ENCODE measurements around the gene HECW1. TPM values are rescaled to one million over a fixed set of nuclear protein-coding genes. Genes with fewer than 3 reads are reported as not detected.

Gene HECW1
- total RNA-seq, 3 donors from 2014 or later (not counting 1 experiment from before 2014, with no cell fraction given): not detected

GRCh38 chr7:43591558-43592180 lies 479.2 kb downstream of the HECW1 start:
- TF ChIP-seq, protein P1, sequence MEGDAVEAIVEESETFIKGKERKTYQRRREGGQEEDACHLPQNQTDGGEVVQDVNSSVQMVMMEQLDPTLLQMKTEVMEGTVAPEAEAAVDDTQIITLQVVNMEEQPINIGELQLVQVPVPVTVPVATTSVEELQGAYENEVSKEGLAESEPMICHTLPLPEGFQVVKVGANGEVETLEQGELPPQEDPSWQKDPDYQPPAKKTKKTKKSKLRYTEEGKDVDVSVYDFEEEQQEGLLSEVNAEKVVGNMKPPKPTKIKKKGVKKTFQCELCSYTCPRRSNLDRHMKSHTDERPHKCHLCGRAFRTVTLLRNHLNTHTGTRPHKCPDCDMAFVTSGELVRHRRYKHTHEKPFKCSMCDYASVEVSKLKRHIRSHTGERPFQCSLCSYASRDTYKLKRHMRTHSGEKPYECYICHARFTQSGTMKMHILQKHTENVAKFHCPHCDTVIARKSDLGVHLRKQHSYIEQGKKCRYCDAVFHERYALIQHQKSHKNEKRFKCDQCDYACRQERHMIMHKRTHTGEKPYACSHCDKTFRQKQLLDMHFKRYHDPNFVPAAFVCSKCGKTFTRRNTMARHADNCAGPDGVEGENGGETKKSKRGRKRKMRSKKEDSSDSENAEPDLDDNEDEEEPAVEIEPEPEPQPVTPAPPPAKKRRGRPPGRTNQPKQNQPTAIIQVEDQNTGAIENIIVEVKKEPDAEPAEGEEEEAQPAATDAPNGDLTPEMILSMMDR (IDR thresholded peaks at IDR 0.05): no peak
- Mint-ChIP-seq H3K4me3 (peak overlapping the region; percentile 78), H3K27ac (peak overlapping the region; percentile 83 to 99), H3K27me3 (ENCODE audit: low read depth in 2 of 2) (no peaks in the 10 kb centered on the region), H3K36me3 (no peaks in the 10 kb centered on the region), H3K4me1 (peaks cover 81 to 88% of the 10 kb centered on the region in 2 donors), H3K9me3 (no peaks in the 10 kb centered on the region)
- intact Hi-C loops (cut with micrococcal nuclease): no loop called here
- ATAC-seq (peak in 2 of 3 donors; percentile 14 to 38), DNase-seq (no peak)
- peaks cover 45% of the 10 kb centered on the region for H3K4me1 ChIP-seq (ENCODE audit: control insufficient read depth, insufficient read depth, low read length)
- peak overlapping the region; percentile 37 for H3K27ac ChIP-seq (ENCODE audit: low read length)
- no peak overlapping the region for H3K4me3 ChIP-seq (ENCODE audit: low read length)
- peaks cover 20% of the 10 kb centered on the region for H3K36me3 ChIP-seq (ENCODE audit: control insufficient read depth, insufficient read depth, low read length)
- H3K27me3 ChIP-seq (ENCODE audit: control insufficient read depth, insufficient read depth, low read length): no peaks in the 10 kb centered on the region
- 22% methylated on average over 2 of the region's 4 CpGs for WGBS (ENCODE audit: insufficient coverage)
- H3K9me3 ChIP-seq (ENCODE audit: control insufficient read depth, insufficient read depth, low read length): no peaks in the 10 kb centered on the region

- Mint-ChIP-seq H3K9me3 (no peaks in the 10 kb centered on the region), H3K4me3 (peak overlapping the region; percentile 78), H3K27ac (peak overlapping the region; percentile 83 to 99), H3K4me1 (peaks cover 77 to 83% of the 10 kb centered on the region in 2 donors), H3K27me3 (ENCODE audit: low read depth in 2 of 2) (no peaks in the 10 kb centered on the region), H3K36me3 (no peaks in the 10 kb centered on the region)
- Histone ChIP-seq H3K27me3 (ENCODE audit: control insufficient read depth, insufficient read depth, low read length) (no peaks in the 10 kb centered on the region), H3K4me3 (ENCODE audit: low read length) (no peak overlapping the region), H3K9me3 (ENCODE audit: control insufficient read depth, insufficient read depth, low read length) (no peaks in the 10 kb centered on the region), H3K4me1 (ENCODE audit: control insufficient read depth, insufficient read depth, low read length) (peaks cover 44% of the 10 kb centered on the region), H3K36me3 (ENCODE audit: control insufficient read depth, insufficient read depth, low read length) (peaks cover 27% of the 10 kb centered on the region), H3K27ac (ENCODE audit: low read length) (peak overlapping the region; percentile 37)
- 75% methylated on average over 2 of the region's 3 CpGs for WGBS (ENCODE audit: insufficient coverage)
- no peak for DNase-seq
- TF ChIP-seq, protein P1 (IDR thresholded peaks at IDR 0.05): no peak
- intact Hi-C loops (cut with micrococcal nuclease): no loop called here
- no peak for ATAC-seq
These were observed 479.9 kb downstream of the HECW1 start for GRCh38 chr7:43592326-43592725.

- H3K27ac ChIP-seq (ENCODE audit: low read length): peak overlapping the region; percentile 9
- intact Hi-C loops (cut with micrococcal nuclease): no loop called here
These were observed 480.6 kb downstream of the HECW1 start for GRCh38 chr7:43593010-43593409.

More at GRCh38 chr7:43593010-43593409, 480.6 kb downstream of the HECW1 start:
- Mint-ChIP-seq H3K4me1 (peaks cover 76 to 79% of the 10 kb centered on the region in 2 donors), H3K27ac (peak overlapping the region; percentile 83 to 99), H3K27me3 (ENCODE audit: low read depth in 2 of 2) (no peaks in the 10 kb centered on the region), H3K9me3 (no peaks in the 10 kb centered on the region), H3K4me3 (peak overlapping the region; percentile 76), H3K36me3 (no peaks in the 10 kb centered on the region)
- Histone ChIP-seq H3K4me1 (ENCODE audit: control insufficient read depth, insufficient read depth, low read length) (peaks cover 49% of the 10 kb centered on the region), H3K27me3 (ENCODE audit: control insufficient read depth, insufficient read depth, low read length) (no peaks in the 10 kb centered on the region), H3K36me3 (ENCODE audit: control insufficient read depth, insufficient read depth, low read length) (peaks cover 33% of the 10 kb centered on the region), H3K4me3 (ENCODE audit: low read length) (no peak overlapping the region), H3K9me3 (ENCODE audit: control insufficient read depth, insufficient read depth, low read length) (no peaks in the 10 kb centered on the region)
- ATAC-seq: no peak
- DNase-seq: no peak
- TF ChIP-seq, protein P1 (IDR thresholded peaks at IDR 0.05): no peak
- whole genome bisulfite sequencing (ENCODE audit: insufficient coverage): 80% methylated on average over 1 of the region's 1 CpG

Measured in natural killer cell (primary cell).